GM18909 (cell line): ENCODE results near the gene SLC15A4.
A peak's percentile ranks its signal among the peaks of the same experiment; 100 is the strongest.

Source experiments
- ATAC-seq: cut with Tn5 transposase; IDR thresholded peaks from one replicate; pipeline ENCODE4 v1.9.1; 2021; ENCODE audit warnings: mild to moderate bottlenecking; ENCODE audit not compliant: unreplicated experiment, poor library complexity

Gene SLC15A4

GRCh38 chr12:128796439-128797118, 27.2 kb downstream of the SLC15A4 start:
- peak; percentile 27 for ATAC-seq

- no peak for ATAC-seq
Measured at GRCh38 chr12:128795530-128796361, 28.0 kb downstream of the SLC15A4 start.

GRCh38 chr12:128794661-128795529, 28.9 kb downstream of the SLC15A4 start:
- ATAC-seq: peak; percentile 33

- no peak for ATAC-seq
Measured at GRCh38 chr12:128793701-128794100, 30.1 kb downstream of the SLC15A4 start.

GRCh38 chr12:128792881-128793280, 30.9 kb downstream of the SLC15A4 start:
- ATAC-seq: no peak

GRCh38 chr12:128792398-128792797, 31.4 kb downstream of the SLC15A4 start:
- ATAC-seq: no peak

GRCh38 chr12:128791395-128792322, 32.1 kb downstream of the SLC15A4 start:
- ATAC-seq: no peak

GRCh38 chr12:128790653-128791373, 32.9 kb downstream of the SLC15A4 start:
- ATAC-seq: no peak

- no peak for ATAC-seq
Measured at GRCh38 chr12:128790221-128790620, 33.5 kb downstream of the SLC15A4 start.

- no peak for ATAC-seq
Measured at GRCh38 chr12:128789356-128789929, 34.3 kb downstream of the SLC15A4 start.

GRCh38 chr12:128787827-128788226, 35.9 kb downstream of the SLC15A4 start:
- no peak for ATAC-seq

GRCh38 chr12:128786741-128787391, 36.9 kb downstream of the SLC15A4 start:
- ATAC-seq: no peak

- no peak for ATAC-seq
Measured at GRCh38 chr12:128784030-128784760, 39.6 kb downstream of the SLC15A4 start.

- ATAC-seq: peak; percentile 74
Measured at GRCh38 chr12:128783129-128783574, 40.6 kb downstream of the SLC15A4 start.

- no peak for ATAC-seq
Measured at GRCh38 chr12:128779901-128780300, 43.9 kb downstream of the SLC15A4 start.

GRCh38 chr12:128772249-128772648, 51.5 kb downstream of the SLC15A4 start:
- no peak for ATAC-seq

GRCh38 chr12:128771681-128772080, 52.1 kb downstream of the SLC15A4 start:
- ATAC-seq: no peak
